ENCODE results near the gene CAPN8. TPM values are rescaled to one million over a fixed set of nuclear protein-coding genes. Genes with fewer than 3 reads are reported as not detected.

Gene CAPN8
- total RNA-seq, 1 donor from 2014 or later = 0.49 TPM

DNA sequence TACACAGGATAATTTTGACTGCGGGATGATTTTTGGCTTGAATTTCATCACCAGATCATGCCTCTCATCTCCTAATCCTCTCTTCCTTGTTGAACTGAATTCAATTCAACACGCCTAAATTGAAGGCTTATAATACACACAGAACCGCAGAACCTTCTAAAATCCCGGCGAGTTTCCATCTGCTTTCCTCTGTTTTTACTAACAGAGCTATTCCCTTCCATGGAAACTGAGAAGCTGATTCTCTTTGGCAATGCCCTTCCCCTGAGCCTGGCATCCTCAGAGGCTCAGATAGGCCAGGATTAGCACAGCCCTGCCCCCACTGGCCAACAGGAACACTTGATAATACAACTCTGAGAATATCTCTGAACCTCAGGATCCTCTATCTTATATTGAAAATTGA, 130.2 kb downstream of the CAPN8 start:
- intact Hi-C loops (cut with DNase I) = no loop called here
- no peak overlapping the region for H3K4me3 ChIP-seq

DNA sequence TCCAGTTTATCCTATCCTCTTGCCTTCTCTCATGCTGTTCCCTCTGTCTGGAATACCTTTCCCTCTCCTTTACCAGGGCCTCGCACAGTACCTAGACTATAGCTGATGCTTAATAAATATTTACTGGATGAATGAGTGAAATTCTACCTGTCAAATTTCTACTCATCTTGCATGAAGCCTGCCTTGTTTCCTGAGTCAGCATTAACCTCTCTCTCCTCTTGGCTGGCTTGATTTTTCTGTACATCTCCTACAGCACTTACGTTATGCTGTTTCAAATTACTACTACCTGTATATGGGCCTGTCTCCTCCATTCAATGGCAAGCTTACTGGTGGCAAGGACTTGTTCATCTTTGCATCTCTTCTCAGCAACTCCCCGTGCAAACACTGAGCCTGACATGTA, 130.8 kb downstream of the CAPN8 start:
- TF ChIP-seq POLR2AphosphoS5 (IDR thresholded peaks at IDR 0.05; ENCODE audit: insufficient read depth in 1 of 2, low read depth in 1 of 2) (no peak), POLR2A (IDR thresholded peaks at IDR 0.05) (no peak)
- TF ChIP-seq, protein P1, sequence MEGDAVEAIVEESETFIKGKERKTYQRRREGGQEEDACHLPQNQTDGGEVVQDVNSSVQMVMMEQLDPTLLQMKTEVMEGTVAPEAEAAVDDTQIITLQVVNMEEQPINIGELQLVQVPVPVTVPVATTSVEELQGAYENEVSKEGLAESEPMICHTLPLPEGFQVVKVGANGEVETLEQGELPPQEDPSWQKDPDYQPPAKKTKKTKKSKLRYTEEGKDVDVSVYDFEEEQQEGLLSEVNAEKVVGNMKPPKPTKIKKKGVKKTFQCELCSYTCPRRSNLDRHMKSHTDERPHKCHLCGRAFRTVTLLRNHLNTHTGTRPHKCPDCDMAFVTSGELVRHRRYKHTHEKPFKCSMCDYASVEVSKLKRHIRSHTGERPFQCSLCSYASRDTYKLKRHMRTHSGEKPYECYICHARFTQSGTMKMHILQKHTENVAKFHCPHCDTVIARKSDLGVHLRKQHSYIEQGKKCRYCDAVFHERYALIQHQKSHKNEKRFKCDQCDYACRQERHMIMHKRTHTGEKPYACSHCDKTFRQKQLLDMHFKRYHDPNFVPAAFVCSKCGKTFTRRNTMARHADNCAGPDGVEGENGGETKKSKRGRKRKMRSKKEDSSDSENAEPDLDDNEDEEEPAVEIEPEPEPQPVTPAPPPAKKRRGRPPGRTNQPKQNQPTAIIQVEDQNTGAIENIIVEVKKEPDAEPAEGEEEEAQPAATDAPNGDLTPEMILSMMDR (IDR thresholded peaks at IDR 0.05) = no peak
- Histone ChIP-seq H3K27me3 (no peaks in the 10 kb centered on the region), H3K4me3 (no peak overlapping the region), H3K9me3 (no peaks in the 10 kb centered on the region), H3K36me3 (no peaks in the 10 kb centered on the region), H3K4me1 (no peaks in the 10 kb centered on the region), H3K27ac (no peak overlapping the region)
- intact Hi-C loops (cut with DNase I) = loop anchor here (5.0 kb wide), 1 partner anchor 338 kb away; no protein-coding TSS in a partner anchor
- no peak for DNase-seq (ENCODE audit: extremely low spot score in 2 of 2)

More for the DNA sequence above, 130.2 kb downstream of the CAPN8 start:
- Histone ChIP-seq H3K36me3 (no peaks in the 10 kb centered on the region), H3K9me3 (no peaks in the 10 kb centered on the region), H3K27me3 (no peaks in the 10 kb centered on the region), H3K4me1 (no peaks in the 10 kb centered on the region), H3K27ac (no peak overlapping the region)
- no peak for DNase-seq (ENCODE audit: extremely low spot score in 2 of 2)
- TF ChIP-seq POLR2AphosphoS5 (IDR thresholded peaks at IDR 0.05; ENCODE audit: insufficient read depth in 1 of 2, low read depth in 1 of 2) (no peak), POLR2A (IDR thresholded peaks at IDR 0.05) (no peak)
- TF ChIP-seq, protein P1 (IDR thresholded peaks at IDR 0.05) = no peak

DNA sequence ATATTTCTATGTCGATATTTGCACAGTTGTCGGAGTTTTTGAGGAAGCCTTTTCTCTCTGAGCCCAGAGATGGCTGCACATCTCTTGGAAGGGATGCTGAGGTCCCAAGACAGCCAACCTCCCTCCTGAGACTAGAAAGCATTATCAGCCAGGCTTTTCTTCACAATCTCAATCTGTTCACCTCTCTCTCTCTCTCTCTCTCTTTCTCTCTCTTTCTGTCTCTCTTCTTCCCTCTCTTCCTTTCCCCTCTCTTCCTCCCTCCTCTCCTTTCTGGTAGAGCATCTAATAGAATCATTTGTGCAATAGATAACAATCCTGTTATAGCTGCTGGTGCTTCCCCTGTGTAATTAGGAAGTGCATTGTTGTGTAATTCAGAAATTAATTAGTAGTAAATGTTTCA, 131.8 kb downstream of the CAPN8 start:
- Histone ChIP-seq H3K9me3 (no peaks in the 10 kb centered on the region), H3K27me3 (no peaks in the 10 kb centered on the region), H3K27ac (no peak overlapping the region), H3K36me3 (no peaks in the 10 kb centered on the region), H3K4me1 (no peaks in the 10 kb centered on the region), H3K4me3 (no peak overlapping the region)
- no peak for DNase-seq (ENCODE audit: extremely low spot score in 2 of 2)
- intact Hi-C loops (cut with DNase I) = loop anchor here (5.0 kb wide), 1 partner anchor 339 kb away; no protein-coding TSS in a partner anchor
- TF ChIP-seq POLR2AphosphoS5 (IDR thresholded peaks at IDR 0.05; ENCODE audit: insufficient read depth in 1 of 2, low read depth in 1 of 2) (no peak), POLR2A (IDR thresholded peaks at IDR 0.05) (no peak)
- TF ChIP-seq, protein P1 (IDR thresholded peaks at IDR 0.05) = no peak

DNA sequence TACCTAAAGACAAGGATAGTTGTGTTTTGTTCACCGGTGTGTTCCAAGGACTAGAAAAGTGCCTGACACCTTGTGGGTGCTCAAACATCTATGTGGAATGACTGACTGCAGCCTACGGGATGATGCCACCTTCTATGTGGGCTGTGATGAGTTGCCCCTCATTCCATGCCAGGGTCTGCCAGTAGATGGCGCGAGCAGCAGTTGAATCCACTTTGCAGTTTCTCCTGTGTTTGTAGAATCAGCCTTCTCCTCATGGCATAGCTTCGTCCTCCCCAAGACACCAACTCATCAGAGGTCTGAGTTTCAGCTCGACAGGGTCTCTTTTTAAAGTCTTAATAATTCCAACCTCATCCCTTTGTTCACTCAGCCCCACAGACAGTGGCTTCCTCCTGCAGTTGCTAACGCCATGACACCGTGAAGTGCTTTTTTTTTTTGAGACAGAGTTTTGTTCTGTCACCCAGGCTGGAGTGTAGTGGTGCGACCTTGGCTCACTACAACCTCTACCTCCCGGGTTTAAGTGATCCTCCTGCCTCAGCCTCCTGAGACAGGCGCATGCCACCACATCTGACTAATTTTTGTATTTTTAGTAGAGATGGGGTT, 133.7 kb downstream of the CAPN8 start:
- no peaks in the 10 kb centered on the region for H3K4me1 ChIP-seq
- H3K27me3 ChIP-seq = no peaks in the 10 kb centered on the region
- intact Hi-C loops (cut with DNase I) = loop anchor here (5.0 kb wide), 1 partner anchor 340 kb away; no protein-coding TSS in a partner anchor
- H3K9me3 ChIP-seq = no peaks in the 10 kb centered on the region
- TF ChIP-seq, protein P1 (IDR thresholded peaks at IDR 0.05) = no peak
- TF ChIP-seq POLR2AphosphoS5 (IDR thresholded peaks at IDR 0.05; ENCODE audit: insufficient read depth in 1 of 2, low read depth in 1 of 2) = no peak
- TF ChIP-seq POLR2A (IDR thresholded peaks at IDR 0.05) = no peak
- no peak overlapping the region for H3K4me3 ChIP-seq
- DNase-seq (ENCODE audit: extremely low spot score in 2 of 2) = no peak
- H3K36me3 ChIP-seq = no peaks in the 10 kb centered on the region
- H3K27ac ChIP-seq = no peak overlapping the region

DNA sequence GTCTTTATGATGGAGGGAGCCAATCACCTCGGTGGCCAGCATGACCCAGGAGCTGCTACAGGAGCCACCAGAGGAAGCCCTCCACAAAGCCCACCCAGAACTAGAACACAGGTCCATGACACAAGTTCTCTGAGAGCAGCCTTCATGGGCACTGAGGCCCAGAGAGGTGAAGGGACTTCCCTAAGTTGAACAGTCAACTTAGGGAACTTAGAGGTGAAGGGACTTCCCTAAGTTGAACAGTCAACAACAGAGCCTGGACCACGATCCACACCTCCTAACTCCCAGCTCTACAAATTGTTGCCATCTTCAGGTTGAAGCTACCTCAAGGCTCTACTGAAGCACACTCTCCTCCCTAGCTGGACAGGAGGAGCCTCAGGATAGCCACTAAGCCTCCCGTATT, 139.5 kb downstream of the CAPN8 start:
- TF ChIP-seq, protein P1 (IDR thresholded peaks at IDR 0.05) = no peak
- TF ChIP-seq POLR2A (IDR thresholded peaks at IDR 0.05) = no peak
- no peak for TF ChIP-seq POLR2AphosphoS5 (IDR thresholded peaks at IDR 0.05; ENCODE audit: insufficient read depth in 1 of 2, low read depth in 1 of 2)
- Histone ChIP-seq H3K4me3 (no peak overlapping the region), H3K36me3 (no peaks in the 10 kb centered on the region), H3K9me3 (no peaks in the 10 kb centered on the region), H3K27ac (no peak overlapping the region), H3K27me3 (no peaks in the 10 kb centered on the region), H3K4me1 (no peaks in the 10 kb centered on the region)
- no peak for DNase-seq (ENCODE audit: extremely low spot score in 2 of 2)
- intact Hi-C loops (cut with DNase I) = no loop called here
